Activated T-helper 1 cell treated with anti-CD3 and anti-CD28 coated beads, Interleukin-12 subunit alpha, Interleukin-12 subunit beta, Interleukin-2, Interleukin-4 antibody, amounts not matched to agents 30 ng/mL and 10 ng/mL and 1 ng/mL, durations not matched to agents 14 hours and 24 hours and 36 hours (primary cell): ENCODE results near the gene DDX11. TPM values are rescaled to one million over a fixed set of nuclear protein-coding genes. Genes with fewer than 3 reads are reported as not detected.
"Not testable (repeated sequence)": the region's sequence is repeated elsewhere in the genome, so short reads cannot be mapped to it uniquely, and the experiment has no call there.

Experiments
- DNase-seq: peaks from one replicate; pipeline ENCODE4 v3.0.0; 2021; ENCODE audit warnings: low spot score
- H3K27ac Mint-ChIP-seq: one replicate; pipeline ENCODE4 v1.8.0; 2021; ENCODE audit warnings: mild to moderate bottlenecking, mixed read lengths
- H3K27me3 Mint-ChIP-seq: one replicate; pipeline ENCODE4 v1.8.0; 2022; ENCODE audit warnings: mild to moderate bottlenecking, moderate library complexity, mixed read lengths; ENCODE audit not compliant: insufficient read depth
- H3K36me3 Mint-ChIP-seq: one replicate; pipeline ENCODE4 v1.8.0; 2021; ENCODE audit warnings: low read depth, mixed read lengths
- H3K4me1 Mint-ChIP-seq: one replicate; pipeline ENCODE4 v1.8.0; 2021; ENCODE audit warnings: low read depth, mixed read lengths
- H3K4me3 Mint-ChIP-seq: one replicate; pipeline ENCODE4 v1.8.0; 2021; ENCODE audit warnings: mild to moderate bottlenecking, moderate library complexity, mixed read lengths
- H3K9me3 Mint-ChIP-seq: one replicate; pipeline ENCODE4 v1.8.0; 2021; ENCODE audit warnings: mixed read lengths
- intact Hi-C: fragments of 100-400 bp; cut with micrococcal nuclease; formaldehyde crosslinking; loops from one replicate; pipeline ENCODE4 v1.15.1; 2024
- total RNA-seq: library from RNA; stranded (reverse); gene quantifications from 2 replicates; pipeline ENCODE4 v1.2.3, GENCODE V29; 2022

The DDX11 gene
- total RNA-seq, result 171 and 186 TPM in 2 replicates

- peak within 1 kb of the TSS; percentile 98 for H3K4me3 Mint-ChIP-seq
- peak; percentile 92 for DNase-seq
- peaks cover 17% of the 10 kb centered on the region for H3K36me3 Mint-ChIP-seq
- peak within 1 kb of the TSS; percentile 96 for H3K27ac Mint-ChIP-seq
- intact Hi-C loops, result loop anchor here (1.0 to 10.0 kb wide), 6 partner anchors 226 to 1689 kb away; partner anchors contain the start of genes CAPRIN2, ERGIC2, ETFBKMT and IPO8
- H3K9me3 Mint-ChIP-seq, H3K27me3 Mint-ChIP-seq: not testable (repeated sequence)
- H3K4me1 Mint-ChIP-seq, result peaks cover 30% of the 10 kb centered on the region
These were observed at the start of gene DDX11 for GRCh38 chr12:31073527-31074332. Gene DDX11, plus strand, starts transcription at chr12:31073860. Its CDS starts 4,534 bp downstream, at chr12:31078394.

- H3K9me3 Mint-ChIP-seq, result peaks cover 3% of the 10 kb centered on the region
- no peak overlapping the region for H3K27ac Mint-ChIP-seq
- no peaks in the 10 kb centered on the region for H3K4me1 Mint-ChIP-seq
- intact Hi-C loops, result no loop called here
- DNase-seq, result no peak
- no peak overlapping the region for H3K4me3 Mint-ChIP-seq
- no peaks in the 10 kb centered on the region for H3K36me3 Mint-ChIP-seq
- H3K27me3 Mint-ChIP-seq, result peaks cover 13% of the 10 kb centered on the region
These were observed 47.5 kb upstream of the DDX11 start for GRCh38 chr12:31026202-31026601.

- intact Hi-C loops, H3K9me3 Mint-ChIP-seq, H3K4me1 Mint-ChIP-seq, H3K36me3 Mint-ChIP-seq, DNase-seq, H3K4me3 Mint-ChIP-seq, H3K27ac Mint-ChIP-seq: not testable (repeated sequence)
- H3K27me3 Mint-ChIP-seq, result peaks cover 13% of the 10 kb centered on the region
These were observed 46.7 kb upstream of the DDX11 start for GRCh38 chr12:31027006-31027405.

- Mint-ChIP-seq H3K4me3 (no peak overlapping the region), H3K27me3 (peaks cover 9% of the 10 kb centered on the region), H3K4me1 (no peaks in the 10 kb centered on the region), H3K27ac (no peak overlapping the region), H3K9me3 (peaks cover 3% of the 10 kb centered on the region), H3K36me3 (no peaks in the 10 kb centered on the region)
- DNase-seq, result no peak
- intact Hi-C loops, result no loop called here
These were observed 44.2 kb upstream of the DDX11 start for GRCh38 chr12:31029468-31029867.

GRCh38 chr12:31029916-31030562 is 43.6 kb upstream of the DDX11 start:
- H3K4me1 Mint-ChIP-seq, result no peaks in the 10 kb centered on the region
- H3K4me3 Mint-ChIP-seq, result no peak overlapping the region
- DNase-seq, result no peak
- H3K27me3 Mint-ChIP-seq, result peaks cover 9% of the 10 kb centered on the region
- intact Hi-C loops, result no loop called here
- no peaks in the 10 kb centered on the region for H3K36me3 Mint-ChIP-seq
- H3K27ac Mint-ChIP-seq, result no peak overlapping the region
- H3K9me3 Mint-ChIP-seq, result peaks cover 3% of the 10 kb centered on the region

GRCh38 chr12:31031951-31032335 is 41.7 kb upstream of the DDX11 start:
- intact Hi-C loops, result no loop called here
- Mint-ChIP-seq H3K27ac (no peak overlapping the region), H3K4me3 (no peak overlapping the region), H3K4me1 (no peaks in the 10 kb centered on the region), H3K27me3 (peaks cover 6% of the 10 kb centered on the region), H3K9me3 (no peaks in the 10 kb centered on the region), H3K36me3 (no peaks in the 10 kb centered on the region)
- no peak for DNase-seq

- Mint-ChIP-seq H3K4me3 (no peak overlapping the region), H3K27me3 (peaks cover 6% of the 10 kb centered on the region), H3K36me3 (no peaks in the 10 kb centered on the region), H3K4me1 (no peaks in the 10 kb centered on the region), H3K27ac (no peak overlapping the region), H3K9me3 (no peaks in the 10 kb centered on the region)
- intact Hi-C loops, result no loop called here
- no peak for DNase-seq
These were observed 40.5 kb upstream of the DDX11 start for GRCh38 chr12:31033146-31033545.

GRCh38 chr12:31033681-31034080 is 40.0 kb upstream of the DDX11 start:
- intact Hi-C loops, result no loop called here

GRCh38 chr12:31034372-31034771 is 39.3 kb upstream of the DDX11 start:
- intact Hi-C loops, result no loop called here
- no peak overlapping the region for H3K4me3 Mint-ChIP-seq
- H3K4me1 Mint-ChIP-seq, result no peaks in the 10 kb centered on the region
- no peaks in the 10 kb centered on the region for H3K36me3 Mint-ChIP-seq
- DNase-seq, result no peak
- no peak overlapping the region for H3K27ac Mint-ChIP-seq
- H3K27me3 Mint-ChIP-seq, result peaks cover 10% of the 10 kb centered on the region
- no peaks in the 10 kb centered on the region for H3K9me3 Mint-ChIP-seq

More at GRCh38 chr12:31033681-31034080, 40.0 kb upstream of the DDX11 start:
- Mint-ChIP-seq H3K9me3 (no peaks in the 10 kb centered on the region), H3K27me3 (peaks cover 7% of the 10 kb centered on the region), H3K27ac (no peak overlapping the region), H3K36me3 (no peaks in the 10 kb centered on the region), H3K4me3 (no peak overlapping the region), H3K4me1 (no peaks in the 10 kb centered on the region)
- no peak for DNase-seq

GRCh38 chr12:31035226-31035625 is 38.4 kb upstream of the DDX11 start:
- Mint-ChIP-seq H3K27me3 (peaks cover 10% of the 10 kb centered on the region), H3K36me3 (no peaks in the 10 kb centered on the region), H3K4me3 (no peak overlapping the region), H3K27ac (no peak overlapping the region), H3K9me3 (no peaks in the 10 kb centered on the region), H3K4me1 (no peaks in the 10 kb centered on the region)
- intact Hi-C loops, result no loop called here
- DNase-seq, result no peak

- intact Hi-C loops, result no loop called here
- Mint-ChIP-seq H3K4me1 (no peaks in the 10 kb centered on the region), H3K9me3 (no peaks in the 10 kb centered on the region), H3K27ac (no peak overlapping the region), H3K27me3 (peaks cover 4% of the 10 kb centered on the region), H3K36me3 (no peaks in the 10 kb centered on the region), H3K4me3 (no peak overlapping the region)
- no peak for DNase-seq
These were observed 37.5 kb upstream of the DDX11 start for GRCh38 chr12:31035967-31036665.

- Mint-ChIP-seq H3K36me3 (no peaks in the 10 kb centered on the region), H3K9me3 (no peaks in the 10 kb centered on the region)
These were observed 36.6 kb upstream of the DDX11 start for GRCh38 chr12:31037028-31037427.

GRCh38 chr12:31037931-31038330 is 35.7 kb upstream of the DDX11 start:
- Mint-ChIP-seq H3K27ac (no peak overlapping the region), H3K4me1 (no peaks in the 10 kb centered on the region), H3K27me3 (peaks cover 6% of the 10 kb centered on the region), H3K4me3 (no peak overlapping the region), H3K9me3 (no peaks in the 10 kb centered on the region), H3K36me3 (no peaks in the 10 kb centered on the region)
- no peak for DNase-seq
- intact Hi-C loops, result no loop called here

More at GRCh38 chr12:31037028-31037427, 36.6 kb upstream of the DDX11 start:
- intact Hi-C loops, result no loop called here
- Mint-ChIP-seq H3K4me3 (no peak overlapping the region), H3K4me1 (no peaks in the 10 kb centered on the region), H3K27ac (no peak overlapping the region), H3K27me3 (peaks cover 4% of the 10 kb centered on the region)
- DNase-seq, result no peak
